H1 (cell line): ENCODE data around the gene MRM1. TPM values are rescaled to one million over a fixed set of nuclear protein-coding genes. Genes with fewer than 3 reads are reported as not detected.

ENCODE experiments used
- ATF2 ChIP-seq: IDR thresholded peaks from 2 replicates; pipeline ENCODE4 v1.6.1; 2012; ENCODE audit warnings: low read length, inconsistent platforms
- CHD7 ChIP-seq: fragments of 300-600 bp; sonication (generic); IDR thresholded peaks from 2 replicates; pipeline ENCODE4 v1.7.1; 2012; ENCODE audit warnings: low read length, moderate library complexity, mild to moderate bottlenecking, inconsistent platforms; ENCODE audit not compliant: insufficient replicate concordance
- E2F6 ChIP-seq: IDR thresholded peaks from 2 replicates; pipeline ENCODE4 v1.6.1; 2012; ENCODE audit warnings: inconsistent platforms
- EP300 ChIP-seq, 2 experiments: IDR thresholded peaks; 1 replicate in 1 of 2; 2 replicates in 1 of 2; pipeline ENCODE4 v1.6.1; 2011 to 2012; ENCODE audit warnings: low read depth in 2 of 2, low read length in 2 of 2, mild to moderate bottlenecking in 2 of 2, borderline replicate concordance in 1 of 2, inconsistent platforms in 1 of 2, moderate library complexity in 1 of 2
- GABPA ChIP-seq: IDR thresholded peaks from 2 replicates; pipeline ENCODE4 v1.6.1; 2011; ENCODE audit warnings: mild to moderate bottlenecking, low read length, moderate library complexity, borderline replicate concordance; ENCODE audit not compliant: insufficient read depth
- RNF2 ChIP-seq: fragments of 200-900, 300-1000 bp; sonication (generic); IDR thresholded peaks from 2 replicates; pipeline ENCODE4 v1.7.1; 2016; ENCODE audit warnings: borderline replicate concordance, low read depth, mild to moderate bottlenecking, antibody characterized with exemption, low read length; ENCODE audit not compliant: poor library complexity, severe bottlenecking; ENCODE audit errors: missing control alignments
- YY1 ChIP-seq: IDR thresholded peaks from 2 replicates; pipeline ENCODE4 v1.6.1; 2011; ENCODE audit warnings: low read depth, mild to moderate bottlenecking, low read length
- polyA plus RNA-seq, 7 experiments: library from polyadenylated mRNA; depleted of rRNA in 3 of 7; stranded (reverse) in 5 of 7; unstranded in 2 of 7; fragments of >200 nt in 5 of 7; fragments of 200-250 nt in 2 of 7; gene quantifications; 1 replicate in 5 of 7; 2 replicates in 1 of 7; 4 replicates in 1 of 7; pipeline versions ENCODE4 v1.2.1 to v1.2.3, GENCODE V29; 2011 to 2013; ENCODE audit warnings: missing spikeins in 2 of 7, mixed read lengths in 2 of 7
- total RNA-seq: library from RNA; stranded (reverse); fragmentation: NEBNext Ultra II Directional; extraction: Animal tissue kit (Norgen Biotek cat#: 25700); gene quantifications from 2 replicates; pipeline ENCODE4 v1.2.1, GENCODE V29; 2021

The MRM1 gene
- total and polyA plus RNA-seq, 2 of the 8 experiments (the other 6 are each of a cell fraction or from before 2014, with no cell fraction given), result 9.9 to 11.2 TPM

- TF ChIP-seq CHD7 (no peak), E2F6 (no peak), RNF2 (no peak), YY1 (no peak), GABPA (no peak), EP300 (IDR thresholded peaks at IDR 0.05; ENCODE audit: borderline replicate concordance in 1 of 2, low read depth in 2 of 2, low read length in 2 of 2) (no peak), ATF2 (no peak)
Measured at GRCh38 chr17:36576793-36577192, 24.6 kb upstream of the MRM1 start (continued).
